AG04449 (cell line): ENCODE measurements around the gene HOXA7.

Experiments
- CTCF ChIA-PET: fragments of 350-600 bp; formaldehyde crosslinking; extraction: SDS; loops from one replicate; lab custom pipeline; 2021; ENCODE audit warnings: antibody characterized with exemption; lab: Yijun Ruan, JAX
- POLR2A ChIA-PET: fragments of 400-600, 350-600 bp; formaldehyde crosslinking; extraction: SDS; loops from one replicate; lab custom pipeline; 2020; ENCODE audit warnings: antibody characterized with exemption, inconsistent platforms; lab: Yijun Ruan, JAX
- DNase-seq: peaks from one replicate; pipeline ENCODE4 v3.0.0-alpha.2; 2010; ENCODE audit warnings: low read depth, low spot score
- H3K4me3 ChIP-seq: 2 replicates; pipeline ENCODE4 v1.5.1; 2011; ENCODE audit warnings: low read depth, mild to moderate bottlenecking, control low read depth, low read length
- CTCF ChIP-seq: IDR thresholded peaks from one replicate; pipeline ENCODE4 v1.5.1; 2011; ENCODE audit warnings: mild to moderate bottlenecking, moderate library complexity, low read length, control low read depth, inconsistent platforms; ENCODE audit not compliant: insufficient read depth; ENCODE audit errors: missing control alignments

The HOXA7 gene

GRCh38 chr7:27161721-27162560 lies 5.5 kb upstream of the HOXA7 start:
- ChIA-PET POLR2A (interaction anchor here (1.1 to 3.5 kb wide), 5 partner anchors 12 to 1306 kb away, joined by 3 to 33 read pairs (median 5); partner anchors contain the start of gene HOXA10), CTCF (interaction anchor here (1.0 to 6.8 kb wide), 26 partner anchors 8 to 1308 kb away, joined by 3 to 117 read pairs (median 10); partner anchors contain the start of genes HOXA1, HOXA10, HOXA3 and HOXA4)
- peak overlapping the region; percentile 75 for H3K4me3 ChIP-seq
- no peak for TF ChIP-seq CTCF
- DNase-seq = no peak

GRCh38 chr7:27161214-27161720 lies 4.8 kb upstream of the HOXA7 start:
- TF ChIP-seq CTCF = no peak
- peak overlapping the region; percentile 75 for H3K4me3 ChIP-seq
- ChIA-PET CTCF (interaction anchor here (0.6 to 6.8 kb wide), 28 partner anchors 9 to 1307 kb away, joined by 3 to 117 read pairs (median 8); partner anchors contain the start of genes HOXA1, HOXA10, HOXA3 and HOXA4), POLR2A (interaction anchor here (0.8 to 3.5 kb wide), 7 partner anchors 10 to 1306 kb away, joined by 3 to 33 read pairs (median 5); partner anchors contain the start of gene HOXA10)
- DNase-seq = no peak

- TF ChIP-seq CTCF = peak; percentile 100
- H3K4me3 ChIP-seq = peak overlapping the region; percentile 75
- no peak for DNase-seq
- POLR2A ChIA-PET = interaction anchor here (0.8 to 3.5 kb wide), 5 partner anchors 10 to 1305 kb away, joined by 3 to 33 read pairs (median 3); partner anchors contain the start of gene HOXA10
- CTCF ChIA-PET = interaction anchor here (0.6 to 6.8 kb wide), 26 partner anchors 8 to 1306 kb away, joined by 3 to 117 read pairs (median 10); partner anchors contain the start of genes HOXA1, HOXA10, HOXA3 and HOXA4
These were observed 4.2 kb upstream of the HOXA7 start for GRCh38 chr7:27160546-27161213.

- no peak for DNase-seq
- CTCF ChIA-PET = interaction anchor here (1.0 to 6.8 kb wide), 27 partner anchors 7 to 1267 kb away, joined by 3 to 117 read pairs (median 15); partner anchors contain the start of genes HOXA10, HOXA3, HOXA4 and HOXA5
- POLR2A ChIA-PET = interaction anchor here (1.3 to 3.5 kb wide), 2 partner anchors 14 to 795 kb away, joined by 3 to 33 read pairs; partner anchors contain the start of gene HOXA10
- no peak for TF ChIP-seq CTCF
- H3K4me3 ChIP-seq = no peak overlapping the region
These were observed 3.7 kb upstream of the HOXA7 start for GRCh38 chr7:27160145-27160545.

- DNase-seq = no peak
- no peak overlapping the region for H3K4me3 ChIP-seq
- CTCF ChIA-PET = interaction anchor here (1.0 to 4.1 kb wide), 10 partner anchors 10 to 1266 kb away, joined by 3 to 42 read pairs (median 8); partner anchors contain the start of gene HOXA6
- POLR2A ChIA-PET = interaction anchor here (1.0 to 1.1 kb wide), 2 partner anchors 9 to 11 kb away, joined by 3 to 4 read pairs; no protein-coding TSS in a partner anchor
- no peak for TF ChIP-seq CTCF
These were observed 3.0 kb upstream of the HOXA7 start for GRCh38 chr7:27159266-27160144.
